Left colon (tissue), 2 donors: ENCODE measurements around the gene HNRNPU. TPM values are rescaled to one million over a fixed set of nuclear protein-coding genes. Genes with fewer than 3 reads are reported as not detected.

Experiments
- ATAC-seq: fragments of 200-7000 bp; cut with Tn5 transposase; one replicate; pipeline ENCODE4 v1.9.1; 2020; ENCODE audit warnings: mild to moderate bottlenecking, moderate library complexity
- DNase-seq, 2 donors: peaks; one replicate each; pipeline ENCODE4 v3.0.0-alpha.2; 2020
- intact Hi-C, 2 donors: fragments of 100-400 bp; cut with DNase I in 1 of 2; cut with micrococcal nuclease in 1 of 2; formaldehyde crosslinking; loops; one replicate each; pipeline versions ENCODE4 v1.11.2 to v1.14.0; 2022; cut with DNase I, micrococcal nuclease
- total RNA-seq, 2 donors: library from RNA; stranded (reverse); fragmentation: NEBNext Ultra II Directional; extraction: Animal tissue kit (Norgen Biotek cat#: 25700); gene quantifications; one replicate each; pipeline ENCODE4 v1.2.1, GENCODE V29; 2021
- donor health status: DM: no; HTN: no; CAD: no.
- donor health status: DM: yes; HTN: yes; CAD: no.

HNRNPU gene
- total RNA-seq, 2 donors from 2014 or later: 188 to 225 TPM

DNA sequence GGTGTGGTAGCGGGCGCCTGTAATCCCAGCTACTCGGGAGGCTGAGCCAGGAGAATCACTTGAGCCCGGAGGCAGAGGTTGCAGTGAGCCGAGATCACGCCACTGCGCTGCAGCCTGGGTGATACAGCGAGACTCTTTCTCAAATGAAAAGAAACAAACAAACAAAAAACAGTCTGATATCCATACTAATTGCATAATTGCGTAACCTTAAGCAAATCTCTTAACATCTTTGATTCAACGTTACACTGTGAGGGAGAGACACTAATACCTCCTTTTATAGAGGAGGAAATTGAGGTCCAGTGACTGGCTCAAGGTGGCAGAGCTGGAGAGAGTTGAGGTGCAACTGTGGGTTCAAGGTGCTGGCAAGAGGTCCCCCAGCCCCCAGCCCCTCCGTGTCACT lies 41.5 kb downstream of the HNRNPU start:
- DNase-seq (no peak), ATAC-seq (no peak)
- intact Hi-C loops: no loop called here

GRCh38 chr1:244821134-244821533 lies 43.2 kb downstream of the HNRNPU start:
- DNase-seq (no peak), ATAC-seq (no peak)
- intact Hi-C loops: no loop called here

DNA sequence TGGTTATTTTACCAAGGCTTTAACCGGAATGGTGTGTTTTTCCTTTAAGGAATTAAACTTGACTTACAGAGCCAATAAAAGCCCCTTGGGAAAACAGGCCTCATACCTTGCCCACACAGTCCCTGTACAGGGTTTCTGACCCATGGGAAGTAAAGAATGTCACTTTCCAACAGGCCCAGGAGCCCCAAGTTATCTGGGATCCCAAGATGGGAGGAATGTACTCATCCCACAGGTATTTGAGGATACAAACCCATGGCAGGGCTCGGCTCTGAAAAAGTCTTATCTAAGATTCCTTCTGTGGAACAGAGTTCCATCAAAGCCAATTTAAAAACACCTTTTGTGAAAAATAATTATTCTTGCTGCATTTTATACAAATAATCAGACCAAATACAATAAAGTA lies 44.2 kb downstream of the HNRNPU start:
- intact Hi-C loops: no loop called here
- DNase-seq (no peak), ATAC-seq (no peak)

GRCh38 chr1:244817415-244817894 lies 46.9 kb downstream of the HNRNPU start:
- no peak for DNase-seq
- ATAC-seq: peak; percentile 46
- intact Hi-C loops: loop anchor here in 1 of 2 donors (10.0 kb wide), 1 partner anchor 217 kb away; no protein-coding TSS in a partner anchor

DNA sequence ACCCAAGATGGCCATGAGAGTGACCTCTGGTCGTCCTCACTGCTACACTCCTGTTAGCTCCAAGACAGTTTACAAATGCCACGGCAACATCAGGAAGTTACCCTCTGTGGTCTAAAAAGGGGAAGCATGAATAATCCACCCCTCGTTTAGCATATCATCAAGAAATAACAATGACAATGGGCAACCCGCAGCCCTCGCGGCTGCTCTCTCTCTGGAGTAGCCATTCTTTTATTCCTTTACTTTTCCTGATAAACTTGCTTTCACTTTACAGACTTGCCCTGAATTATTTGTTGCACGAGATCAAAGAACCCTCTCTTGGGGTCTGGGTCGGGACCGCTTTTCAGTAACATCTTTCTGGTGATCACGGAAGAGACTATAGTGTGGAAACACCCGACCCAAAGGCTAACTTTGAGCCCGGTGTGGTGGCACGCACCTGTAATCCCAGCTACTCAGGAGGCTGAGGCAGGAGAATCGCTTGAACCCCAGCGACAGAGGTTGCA lies 48.7 kb downstream of the HNRNPU start:
- ATAC-seq: no peak
- DNase-seq: no peak
- intact Hi-C loops: loop anchor here in 1 of 2 donors (10.0 kb wide), 1 partner anchor 219 kb away; no protein-coding TSS in a partner anchor

- DNase-seq (no peak), ATAC-seq (no peak)
- intact Hi-C loops: loop anchor here in 1 of 2 donors (10.0 kb wide), 1 partner anchor 221 kb away; no protein-coding TSS in a partner anchor
Measured at GRCh38 chr1:244813327-244813726, 51.0 kb downstream of the HNRNPU start.

DNA sequence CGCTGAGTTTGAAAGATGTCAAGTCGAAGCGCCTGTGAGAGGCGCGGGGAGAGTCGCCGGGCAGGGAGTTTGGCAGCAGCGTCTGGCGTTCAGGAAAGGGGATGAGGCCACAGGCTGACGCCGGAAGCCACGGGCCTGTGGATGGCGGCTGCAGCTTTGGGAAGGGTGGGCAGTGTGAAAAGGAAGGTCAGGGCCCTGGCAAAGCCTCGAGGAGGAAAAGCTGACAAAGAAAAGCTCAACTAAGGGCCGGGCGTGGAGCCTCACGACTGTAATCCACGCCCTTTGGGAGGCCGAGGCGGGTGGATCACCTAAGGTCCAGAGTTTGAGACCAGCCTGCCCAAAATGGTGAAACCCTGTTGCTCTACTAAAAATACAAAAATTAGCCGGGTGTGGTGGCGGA lies 54.1 kb downstream of the HNRNPU start:
- intact Hi-C loops: loop anchor here in 1 of 2 donors (10.0 kb wide), 1 partner anchor 225 kb away; no protein-coding TSS in a partner anchor
- no peak for ATAC-seq
- no peak for DNase-seq

GRCh38 chr1:244807138-244807537 lies 57.2 kb downstream of the HNRNPU start:
- ATAC-seq (no peak), DNase-seq (no peak)
- intact Hi-C loops: loop anchor here in 1 of 2 donors (10.0 kb wide), 1 partner anchor 238 kb away; no protein-coding TSS in a partner anchor

- ATAC-seq (no peak), DNase-seq (no peak)
- intact Hi-C loops: loop anchor here in 1 of 2 donors (10.0 kb wide), 1 partner anchor 240 kb away; no protein-coding TSS in a partner anchor
Measured at GRCh38 chr1:244804841-244805240, 59.5 kb downstream of the HNRNPU start.

DNA sequence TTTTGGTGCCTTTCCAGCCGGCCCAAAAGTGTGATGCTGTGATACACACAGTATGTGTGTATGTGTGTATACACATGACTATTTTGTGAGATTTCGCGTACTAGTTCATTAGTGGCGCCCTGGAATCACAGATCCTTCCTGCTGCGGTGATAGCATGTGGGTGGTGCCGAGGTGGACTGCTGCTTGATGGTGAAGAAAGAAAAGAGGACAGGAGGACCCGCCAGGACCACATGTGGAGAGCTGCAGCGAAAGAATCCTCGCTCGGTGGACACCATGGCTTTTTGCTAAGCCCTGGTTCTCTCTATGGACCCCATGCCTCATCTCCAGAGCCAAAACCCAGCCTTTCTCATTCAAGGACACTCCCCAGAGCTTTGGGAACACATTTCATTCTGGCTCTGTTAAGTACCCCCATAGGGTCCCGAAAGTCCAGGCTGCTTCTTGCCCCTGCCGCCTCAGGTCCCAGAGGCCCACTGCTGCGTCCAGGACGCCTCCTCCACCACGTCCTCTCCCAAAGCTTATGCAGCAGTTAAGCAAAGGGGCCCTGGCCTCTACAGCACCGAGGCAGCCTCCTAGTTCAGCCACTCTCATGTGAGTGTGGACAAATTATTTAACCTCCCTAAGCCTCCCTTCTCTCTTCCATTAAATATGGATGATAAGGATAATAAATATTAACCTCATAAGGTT lies 61.6 kb downstream of the HNRNPU start:
- ATAC-seq: no peak
- no peak for DNase-seq
- intact Hi-C loops: loop anchor here in 1 of 2 donors (10.0 kb wide), 1 partner anchor 242 kb away; no protein-coding TSS in a partner anchor

- DNase-seq (no peak), ATAC-seq (peak; percentile 59)
- intact Hi-C loops: loop anchor here in 1 of 2 donors (10.0 kb wide), 1 partner anchor 243 kb away; no protein-coding TSS in a partner anchor
Measured at GRCh38 chr1:244802041-244802440, 62.3 kb downstream of the HNRNPU start.

DNA sequence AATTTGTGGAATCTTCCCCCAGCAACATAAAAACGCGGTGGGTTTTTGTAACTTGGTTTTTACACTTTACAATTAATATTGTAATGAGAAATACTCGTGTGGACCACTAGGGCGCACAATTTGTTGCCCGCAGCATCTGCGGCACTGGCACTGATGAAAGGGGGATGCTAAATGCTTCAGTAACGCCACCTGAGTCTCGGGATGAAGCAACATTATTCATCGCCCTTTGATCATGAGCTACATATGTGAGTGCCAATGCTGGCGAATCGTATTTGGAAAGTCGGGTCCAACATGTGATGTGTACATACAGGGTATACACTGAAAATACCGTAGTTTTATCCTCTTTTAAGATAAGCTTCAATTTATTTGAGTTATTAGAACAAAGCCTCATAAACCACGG lies 63.1 kb downstream of the HNRNPU start:
- ATAC-seq (no peak), DNase-seq (peak in 1 of 2 donors; percentile 18)
- intact Hi-C loops: loop anchor here in 1 of 2 donors (10.0 kb wide), 1 partner anchor 244 kb away; no protein-coding TSS in a partner anchor

- ATAC-seq (no peak), DNase-seq (no peak)
- intact Hi-C loops: loop anchor here in 1 of 2 donors (10.0 kb wide), 1 partner anchor 244 kb away; no protein-coding TSS in a partner anchor
Measured at GRCh38 chr1:244800821-244801220, 63.5 kb downstream of the HNRNPU start.

Other genes starting within 250 kb of the HNRNPU start
- 10 to 100 TPM; 28.2 to 30.8 TPM for gene DESI2, start 211.4 kb downstream of the HNRNPU start, total RNA-seq
- 10 to 100 TPM; 21.8 to 30.5 TPM for gene COX20, start 28.9 kb downstream of the HNRNPU start, total RNA-seq